H9 (cell line): Measurements from ENCODE around the gene MAN1A1. TPM values are rescaled to one million over a fixed set of nuclear protein-coding genes. Genes with fewer than 3 reads are reported as not detected.

Source experiments
- DNase-seq: peaks from one replicate; pipeline ENCODE4 v3.0.0-alpha.2; 2017
- H2AFZ ChIP-seq: one replicate; pipeline ENCODE4 v1.6.1; 2013; ENCODE audit warnings: mild to moderate bottlenecking, low read length, control low read depth, moderate library complexity
- H2AK5ac ChIP-seq: 2 replicates; pipeline ENCODE4 v1.6.1; 2013; ENCODE audit warnings: low read length, control low read depth, mixed read lengths; ENCODE audit not compliant: insufficient read length
- H2BK120ac ChIP-seq: one replicate; pipeline ENCODE4 v1.6.1; 2013; ENCODE audit warnings: low read depth, mild to moderate bottlenecking, low read length, control low read depth, inconsistent platforms; ENCODE audit not compliant: poor library complexity, severe bottlenecking
- H2BK12ac ChIP-seq: 2 replicates; pipeline ENCODE4 v1.6.1; 2013; ENCODE audit warnings: low read length, control low read depth, mixed read lengths, low read depth; ENCODE audit not compliant: insufficient read length
- H2BK15ac ChIP-seq: 2 replicates; pipeline ENCODE4 v1.6.1; 2013; ENCODE audit warnings: low read depth, low read length, control low read depth
- H2BK20ac ChIP-seq: one replicate; pipeline ENCODE4 v1.6.1; 2013; ENCODE audit warnings: low read depth, mild to moderate bottlenecking, low read length, control low read depth, inconsistent platforms; ENCODE audit not compliant: poor library complexity, severe bottlenecking
- H2BK5ac ChIP-seq: 2 replicates; pipeline ENCODE4 v1.6.1; 2013; ENCODE audit warnings: low read length, control low read depth, mixed read lengths; ENCODE audit not compliant: insufficient read length
- H3K14ac ChIP-seq: 2 replicates; pipeline ENCODE4 v1.6.1; 2013; ENCODE audit warnings: low read length, control low read depth; ENCODE audit not compliant: insufficient read depth
- H3K18ac ChIP-seq: 2 replicates; pipeline ENCODE4 v1.6.1; 2013; ENCODE audit warnings: low read depth, mild to moderate bottlenecking, mixed read lengths, low read length, control low read depth; ENCODE audit not compliant: insufficient read length
- H3K23ac ChIP-seq: 2 replicates; pipeline ENCODE4 v1.6.1; 2013; ENCODE audit warnings: low read length, control low read depth, mixed read lengths, low read depth; ENCODE audit not compliant: insufficient read length
- H3K23me2 ChIP-seq: 2 replicates; pipeline ENCODE4 v1.6.1; 2013; ENCODE audit warnings: low read depth, mild to moderate bottlenecking, mixed read lengths, low read length, control low read depth; ENCODE audit not compliant: insufficient read length, poor library complexity, severe bottlenecking
- H3K27ac ChIP-seq: 2 replicates; pipeline ENCODE4 v1.5.1; 2013; ENCODE audit warnings: low read length, control low read depth, mixed read lengths, low read depth; ENCODE audit not compliant: insufficient read length
- H3K27me3 ChIP-seq: 2 replicates; pipeline ENCODE4 v1.6.1; 2013; ENCODE audit warnings: low read length, control low read depth, inconsistent platforms; ENCODE audit not compliant: insufficient read depth
- H3K4ac ChIP-seq: 2 replicates; pipeline ENCODE4 v1.6.1; 2013; ENCODE audit warnings: low read depth, mild to moderate bottlenecking, control low read depth, inconsistent platforms, low read length, moderate library complexity
- H3K4me1 ChIP-seq: 2 replicates; pipeline ENCODE4 v1.6.1; 2013; ENCODE audit warnings: low read length, control low read depth, inconsistent platforms; ENCODE audit not compliant: insufficient read depth
- H3K4me2 ChIP-seq: 2 replicates; pipeline ENCODE4 v1.6.1; 2013; ENCODE audit warnings: low read length, control low read depth, mixed read lengths; ENCODE audit not compliant: insufficient read length, insufficient read depth
- H3K56ac ChIP-seq: 2 replicates; pipeline ENCODE4 v1.6.1; 2013; ENCODE audit warnings: low read depth, mild to moderate bottlenecking, mixed read lengths, low read length, control low read depth; ENCODE audit not compliant: insufficient read length
- H3K79me1 ChIP-seq: 2 replicates; pipeline ENCODE4 v1.6.1; 2013; ENCODE audit warnings: low read depth, mild to moderate bottlenecking, moderate library complexity, low read length, control low read depth, inconsistent platforms; ENCODE audit not compliant: insufficient read depth, poor library complexity, severe bottlenecking
- H3K79me2 ChIP-seq: 2 replicates; pipeline ENCODE4 v1.6.1; 2013; ENCODE audit warnings: low read length, control low read depth, inconsistent platforms; ENCODE audit not compliant: insufficient read depth
- H3K9ac ChIP-seq: 2 replicates; pipeline ENCODE4 v1.6.1; 2013; ENCODE audit warnings: low read length, control low read depth, mixed read lengths; ENCODE audit not compliant: insufficient read length; ENCODE audit errors: extremely low read depth
- H3K9me3 ChIP-seq: one replicate; pipeline ENCODE4 v1.6.1; 2013; ENCODE audit warnings: low read depth, low read length, inconsistent platforms; ENCODE audit not compliant: control insufficient read depth
- H3T11ph ChIP-seq: one replicate; pipeline ENCODE4 v1.6.1; 2013; ENCODE audit warnings: mild to moderate bottlenecking, low read length, control low read depth, inconsistent platforms
- H4K20me1 ChIP-seq: one replicate; pipeline ENCODE4 v1.6.1; 2013; ENCODE audit not compliant: control insufficient read depth, insufficient read length, insufficient read depth
- H4K5ac ChIP-seq: 2 replicates; pipeline ENCODE4 v1.6.1; 2013; ENCODE audit warnings: low read depth, mild to moderate bottlenecking, mixed read lengths, low read length, control low read depth; ENCODE audit not compliant: insufficient read length
- H4K8ac ChIP-seq: replicated peaks from 2 replicates; pipeline ENCODE4 v1.6.1; 2013; ENCODE audit warnings: low read length, control low read depth, mixed read lengths, low read depth; ENCODE audit not compliant: insufficient read length
- H4K91ac ChIP-seq: 2 replicates; pipeline ENCODE4 v1.6.1; 2013; ENCODE audit warnings: low read depth, mild to moderate bottlenecking, moderate library complexity, mixed read lengths, low read length, control low read depth; ENCODE audit not compliant: insufficient read length
- H3K27ac Mint-ChIP-seq, 3 experiments: 2 replicates in 2 of 3; 3 replicates in 1 of 3; pipeline ENCODE4 v1.8.0; 2020 to 2021; ENCODE audit warnings: mixed read lengths in 3 of 3, mild to moderate bottlenecking in 1 of 3, moderate library complexity in 1 of 3
- H3K27me3 Mint-ChIP-seq: 2 replicates; pipeline ENCODE4 v1.8.0; 2021; ENCODE audit warnings: low read depth, mild to moderate bottlenecking, moderate library complexity, mixed read lengths
- H3K36me3 Mint-ChIP-seq, 3 experiments: 2 replicates in 2 of 3; 3 replicates in 1 of 3; pipeline ENCODE4 v1.8.0; 2020 to 2021; ENCODE audit warnings: low read depth in 3 of 3, mixed read lengths in 3 of 3; ENCODE audit not compliant: insufficient read depth in 1 of 3
- H3K4me1 Mint-ChIP-seq, 2 experiments: 2 replicates each; pipeline ENCODE4 v1.8.0; 2020; ENCODE audit warnings: mixed read lengths in 2 of 2
- H3K4me3 Mint-ChIP-seq, 2 experiments: 2 replicates in 1 of 2; 3 replicates in 1 of 2; pipeline ENCODE4 v1.8.0; 2020 to 2021; ENCODE audit warnings: mild to moderate bottlenecking in 2 of 2, mixed read lengths in 2 of 2, moderate library complexity in 1 of 2
- H3K9me3 Mint-ChIP-seq, 2 experiments: 2 replicates in 1 of 2; 3 replicates in 1 of 2; pipeline ENCODE4 v1.8.0; 2020; ENCODE audit warnings: mild to moderate bottlenecking in 2 of 2, mixed read lengths in 2 of 2, moderate library complexity in 1 of 2
- CTCF ChIP-seq: fragments of 200-600 bp; sonication (generic); conservative IDR thresholded peaks from 3 replicates; pipeline ENCODE4 v1.8.0; 2021; ENCODE audit warnings: antibody characterized with exemption, mild to moderate bottlenecking
- WGBS: extraction: QIAGEN DNeasy Blood & Tissue Kit; methylation state at CpG from one replicate; pipeline ENCODE4 v1.1.7; 2013; ENCODE audit warnings: missing lambda C conversion rate, low lambda C conversion rate, mixed read lengths; ENCODE audit not compliant: insufficient read length; ENCODE audit errors: extremely low coverage; 5-methylcytosine and 5-hydroxymethylcytosine counted together
- total RNA-seq: library from RNA; stranded (reverse); gene quantifications from 2 replicates; pipeline ENCODE4 v1.2.1, GENCODE V29; 2021

Gene MAN1A1
- total RNA-seq, 1 experiment from 2014 or later, result 1.6 TPM

- Histone ChIP-seq H2BK5ac (no peak overlapping the region), H2AFZ (no peak overlapping the region), H4K5ac (no peak overlapping the region), H2BK120ac (no peak overlapping the region), H3K79me2 (no peaks in the 10 kb centered on the region), H3K4me1 (no peaks in the 10 kb centered on the region), H3K56ac (no peak overlapping the region), H3K23ac (no peak overlapping the region), H2BK20ac (no peak overlapping the region), H2BK12ac (no peak overlapping the region), H3K23me2 (no peaks in the 10 kb centered on the region), H3K27me3 (no peaks in the 10 kb centered on the region), H3T11ph (no peak overlapping the region), H3K18ac (no peak overlapping the region), H4K8ac (no peak overlapping the region), H2BK15ac (no peak overlapping the region), H3K9ac (no peak overlapping the region), H3K27ac (no peak overlapping the region), H4K20me1 (no peaks in the 10 kb centered on the region), H3K79me1 (no peaks in the 10 kb centered on the region), H3K4ac (no peak overlapping the region), H3K9me3 (no peaks in the 10 kb centered on the region), H2AK5ac (no peak overlapping the region), H3K4me2 (no peak overlapping the region), H4K91ac (no peak overlapping the region), H3K14ac (no peak overlapping the region)
- no peaks in the 10 kb centered on the region for H3K36me3 Mint-ChIP-seq
- H3K27me3 Mint-ChIP-seq, result no peaks in the 10 kb centered on the region
- DNase-seq, result no peak
- H3K4me1 Mint-ChIP-seq, result peaks cover 7 to 8% of the 10 kb centered on the region in 2 experiments
- H3K27ac Mint-ChIP-seq, result no peak overlapping the region
- no peak for TF ChIP-seq CTCF
- H3K9me3 Mint-ChIP-seq, result no peaks in the 10 kb centered on the region
- WGBS, result no CpG with 5 or more reads among the region's 9 CpGs
- no peak overlapping the region for H3K4me3 Mint-ChIP-seq
Measured at GRCh38 chr6:119148825-119149525, 200.6 kb downstream of the MAN1A1 start.
